Amniotic epithelial cell (primary cell): ENCODE results near the gene TMEM184A.

Source experiments
- DNase-seq: peaks from one replicate; pipeline ENCODE4 v3.0.0-alpha.2; 2010; ENCODE audit warnings: low read depth

The TMEM184A gene

GRCh38 chr7:1550846-1551155 is 5.2 kb downstream of the TMEM184A start:
- no peak for DNase-seq

GRCh38 chr7:1550005-1550845 is 5.8 kb downstream of the TMEM184A start:
- DNase-seq = no peak

- DNase-seq = no peak
These were observed 6.5 kb downstream of the TMEM184A start for GRCh38 chr7:1549357-1550004.

GRCh38 chr7:1548944-1549343 is 7.1 kb downstream of the TMEM184A start:
- no peak for DNase-seq

- DNase-seq = no peak
These were observed 7.6 kb downstream of the TMEM184A start for GRCh38 chr7:1548438-1548831.

GRCh38 chr7:1547777-1548437 is 8.1 kb downstream of the TMEM184A start:
- DNase-seq = no peak

- no peak for DNase-seq
These were observed 8.9 kb downstream of the TMEM184A start for GRCh38 chr7:1546909-1547776.

- no peak for DNase-seq
These were observed 9.6 kb downstream of the TMEM184A start for GRCh38 chr7:1546274-1546908.

GRCh38 chr7:1545417-1546246 is 10.4 kb downstream of the TMEM184A start:
- no peak for DNase-seq

- DNase-seq = no peak
These were observed 11.0 kb downstream of the TMEM184A start for GRCh38 chr7:1544896-1545416.

GRCh38 chr7:1544178-1544895 is 11.7 kb downstream of the TMEM184A start:
- no peak for DNase-seq

GRCh38 chr7:1543826-1544177 is 12.2 kb downstream of the TMEM184A start:
- no peak for DNase-seq

GRCh38 chr7:1542841-1543747 is 12.9 kb downstream of the TMEM184A start:
- DNase-seq = no peak

GRCh38 chr7:1542329-1542728 is 13.7 kb downstream of the TMEM184A start:
- no peak for DNase-seq

- no peak for DNase-seq
These were observed 14.4 kb downstream of the TMEM184A start for GRCh38 chr7:1541431-1542162.

GRCh38 chr7:1540776-1541271 is 15.2 kb downstream of the TMEM184A start:
- no peak for DNase-seq

GRCh38 chr7:1539882-1540775 is 15.9 kb downstream of the TMEM184A start:
- no peak for DNase-seq
